Esophagus muscularis mucosa (tissue), 4 donors: ENCODE results near the gene PNPLA3. TPM values are rescaled to one million over a fixed set of nuclear protein-coding genes. Genes with fewer than 3 reads are reported as not detected.

Experiments used
- DNase-seq: peaks from one replicate; pipeline ENCODE4 v3.0.0-alpha.2; 2017; ENCODE audit errors: extremely low spot score
- H3K27ac ChIP-seq, 4 donors: fragments of 200-600 bp; sonication (generic); replicated peaks in 1 of 4; 1 replicate in 3 of 4; 2 replicates in 1 of 4; pipeline ENCODE4 v1.5.1; 2016 to 2019; ENCODE audit warnings: mild to moderate bottlenecking in 1 of 4
- H3K27me3 ChIP-seq, 4 donors: fragments of 200-600 bp; sonication (generic); one replicate each; pipeline versions ENCODE4 v1.5.1 to v1.6.0; 2016 to 2019
- H3K36me3 ChIP-seq, 4 donors: fragments of 200-600 bp; sonication (generic); one replicate each; pipeline ENCODE4 v1.5.1; 2016 to 2019
- H3K4me1 ChIP-seq, 4 donors: fragments of 200-600 bp; sonication (generic); one replicate each; pipeline ENCODE4 v1.5.1; 2016 to 2019
- H3K4me3 ChIP-seq, 4 donors: fragments of 200-600 bp; sonication (generic); 1 replicate in 2 of 4; 2 replicates in 2 of 4; pipeline ENCODE4 v1.5.1; 2016 to 2019; ENCODE audit warnings: mild to moderate bottlenecking in 4 of 4, moderate library complexity in 1 of 4
- H3K9me3 ChIP-seq, 4 donors: fragments of 200-600 bp; sonication (generic); 1 replicate in 3 of 4; 2 replicates in 1 of 4; pipeline ENCODE4 v1.5.1; 2016 to 2019
- EP300 ChIP-seq: sonication (generic); formaldehyde crosslinking; IDR thresholded peaks from one replicate; pipeline ENCODE4 v1.6.1; 2017; ENCODE audit warnings: antibody characterized with exemption
- POLR2A ChIP-seq: fragments of 450-650 bp; IDR thresholded peaks from one replicate; pipeline ENCODE4 v1.6.1; 2017; ENCODE audit warnings: antibody characterized with exemption, moderate library complexity, mild to moderate bottlenecking, low read depth
- POLR2AphosphoS5 ChIP-seq, 2 donors: sonication (generic); formaldehyde crosslinking; IDR thresholded peaks; one replicate each; pipeline ENCODE4 v1.6.1; 2017; ENCODE audit warnings: antibody characterized with exemption in 2 of 2
- WGBS: methylation state at CpG from one replicate; pipeline ENCODE4 v1.1.5; 2018; 5-methylcytosine and 5-hydroxymethylcytosine counted together
- intact Hi-C: fragments of 100-400 bp; cut with DNase I; formaldehyde crosslinking; loops from one replicate; pipeline ENCODE4 v1.15.1; 2023
- total RNA-seq, 4 donors: library from RNA; depleted of rRNA; stranded (reverse); fragments of >200 nt; gene quantifications; one replicate each; pipeline versions ENCODE4 v1.1.0 to v1.2.1, GENCODE V29; 2016
- TF ChIP-seq, protein P1 (sequence below), 3 experiments: fragments of 200-600 bp in 2 of 3; fragments of 450-650 bp in 1 of 3; sonication (generic) in 2 of 3; IDR thresholded peaks; one replicate each; pipeline ENCODE4 v1.5.1; 2017 to 2019; ENCODE audit warnings: antibody characterized with exemption in 3 of 3, mild to moderate bottlenecking in 2 of 3, moderate library complexity in 1 of 3

PNPLA3 gene
- total RNA-seq, 4 donors from 2014 or later = 0.39 TPM; not detected in 3

DNA sequence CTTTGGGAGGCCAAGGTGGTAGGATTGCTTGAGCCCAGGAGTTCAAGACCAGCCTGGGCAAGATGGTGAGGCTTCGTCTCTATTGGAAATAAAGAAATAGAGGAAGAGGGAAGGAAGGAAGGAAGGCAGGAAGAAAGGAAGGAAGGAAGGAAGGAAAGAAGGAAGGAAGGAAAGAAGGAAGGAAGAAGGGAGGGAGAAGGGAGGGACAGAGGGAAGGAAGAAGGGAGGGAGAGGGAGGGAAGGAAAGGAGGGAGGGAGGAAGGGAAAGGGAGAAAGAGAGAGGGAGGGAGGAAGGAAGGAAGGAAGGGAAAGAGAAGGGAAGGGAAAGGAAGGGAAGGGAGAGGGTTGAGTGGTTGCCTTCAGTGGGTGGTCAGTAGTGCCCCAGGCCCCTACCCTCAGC, 13.9 kb upstream of the PNPLA3 start:
- WGBS = 72% methylated on average over 1 of the region's 1 CpG
- Histone ChIP-seq H3K4me3 (no peak overlapping the region), H3K4me1 (no peaks in the 10 kb centered on the region), H3K27me3 (peaks cover 0 to 44% (median 0%) of the 10 kb centered on the region in 4 donors), H3K36me3 (no peaks in the 10 kb centered on the region), H3K27ac (no peak overlapping the region), H3K9me3 (no peaks in the 10 kb centered on the region)
- TF ChIP-seq POLR2A (no peak), EP300 (no peak), POLR2AphosphoS5 (IDR thresholded peaks at IDR 0.05) (no peak)
- TF ChIP-seq, protein P1, sequence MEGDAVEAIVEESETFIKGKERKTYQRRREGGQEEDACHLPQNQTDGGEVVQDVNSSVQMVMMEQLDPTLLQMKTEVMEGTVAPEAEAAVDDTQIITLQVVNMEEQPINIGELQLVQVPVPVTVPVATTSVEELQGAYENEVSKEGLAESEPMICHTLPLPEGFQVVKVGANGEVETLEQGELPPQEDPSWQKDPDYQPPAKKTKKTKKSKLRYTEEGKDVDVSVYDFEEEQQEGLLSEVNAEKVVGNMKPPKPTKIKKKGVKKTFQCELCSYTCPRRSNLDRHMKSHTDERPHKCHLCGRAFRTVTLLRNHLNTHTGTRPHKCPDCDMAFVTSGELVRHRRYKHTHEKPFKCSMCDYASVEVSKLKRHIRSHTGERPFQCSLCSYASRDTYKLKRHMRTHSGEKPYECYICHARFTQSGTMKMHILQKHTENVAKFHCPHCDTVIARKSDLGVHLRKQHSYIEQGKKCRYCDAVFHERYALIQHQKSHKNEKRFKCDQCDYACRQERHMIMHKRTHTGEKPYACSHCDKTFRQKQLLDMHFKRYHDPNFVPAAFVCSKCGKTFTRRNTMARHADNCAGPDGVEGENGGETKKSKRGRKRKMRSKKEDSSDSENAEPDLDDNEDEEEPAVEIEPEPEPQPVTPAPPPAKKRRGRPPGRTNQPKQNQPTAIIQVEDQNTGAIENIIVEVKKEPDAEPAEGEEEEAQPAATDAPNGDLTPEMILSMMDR (IDR thresholded peaks at IDR 0.05) = no peak
- no peak for DNase-seq
- intact Hi-C loops = no loop called here

GRCh38 chr22:43910178-43910695, 13.4 kb upstream of the PNPLA3 start:
- Histone ChIP-seq H3K4me1 (no peaks in the 10 kb centered on the region), H3K36me3 (no peaks in the 10 kb centered on the region), H3K27me3 (peaks cover 0 to 44% (median 0%) of the 10 kb centered on the region in 4 donors), H3K27ac (no peak overlapping the region), H3K4me3 (no peak overlapping the region), H3K9me3 (no peaks in the 10 kb centered on the region)
- intact Hi-C loops = no loop called here
- no peak for TF ChIP-seq POLR2A
- TF ChIP-seq, protein P1 (IDR thresholded peaks at IDR 0.05) = no peak
- no peak for TF ChIP-seq EP300
- no peak for TF ChIP-seq POLR2AphosphoS5 (IDR thresholded peaks at IDR 0.05)
- WGBS = 58% methylated on average over 6 of the region's 6 CpGs
- no peak for DNase-seq

- intact Hi-C loops = no loop called here
- H3K27ac ChIP-seq = no peak overlapping the region
- TF ChIP-seq POLR2AphosphoS5 (IDR thresholded peaks at IDR 0.05) (no peak), EP300 (no peak), POLR2A (no peak)
- TF ChIP-seq, protein P1 (IDR thresholded peaks at IDR 0.05) = no peak
- H3K9me3 ChIP-seq = peaks cover 0 to 5% (median 0%) of the 10 kb centered on the region in 4 donors
- H3K27me3 ChIP-seq = peaks cover 0 to 47% (median 0%) of the 10 kb centered on the region in 4 donors
- no peak for DNase-seq
- H3K4me3 ChIP-seq = no peak overlapping the region
- H3K4me1 ChIP-seq = no peaks in the 10 kb centered on the region
- no peaks in the 10 kb centered on the region for H3K36me3 ChIP-seq
- WGBS = 32% methylated on average over 4 of the region's 4 CpGs
Observed at GRCh38 chr22:43911351-43911750, 12.3 kb upstream of the PNPLA3 start.

- H3K27ac ChIP-seq = no peak overlapping the region
Observed at GRCh38 chr22:43917521-43917920, 6.1 kb upstream of the PNPLA3 start.

More at GRCh38 chr22:43917521-43917920, 6.1 kb upstream of the PNPLA3 start:
- DNase-seq = no peak
- Histone ChIP-seq H3K36me3 (no peaks in the 10 kb centered on the region), H3K9me3 (peaks cover 0 to 5% (median 0%) of the 10 kb centered on the region in 4 donors), H3K4me1 (no peaks in the 10 kb centered on the region), H3K4me3 (no peak overlapping the region), H3K27me3 (peaks cover 0 to 90% (median 0%) of the 10 kb centered on the region in 4 donors)
- WGBS = 67% methylated on average over 6 of the region's 6 CpGs
- intact Hi-C loops = no loop called here
- TF ChIP-seq POLR2A (no peak), EP300 (no peak), POLR2AphosphoS5 (IDR thresholded peaks at IDR 0.05) (no peak)
- TF ChIP-seq, protein P1 (IDR thresholded peaks at IDR 0.05) = no peak
